GM19397 (cell line): ENCODE data around the gene HECW1.
"Not testable (repeated sequence)": the region's sequence is repeated elsewhere in the genome, so short reads cannot be mapped to it uniquely, and the experiment has no call there.

Source experiments
- ATAC-seq: cut with Tn5 transposase; IDR thresholded peaks from one replicate; pipeline ENCODE4 v1.9.1; 2021; ENCODE audit warnings: mild to moderate bottlenecking, moderate library complexity; ENCODE audit not compliant: unreplicated experiment

HECW1 gene

GRCh38 chr7:43345696-43346095 lies 233.2 kb downstream of the HECW1 start:
- ATAC-seq = not testable (repeated sequence)

GRCh38 chr7:43351683-43352082 lies 239.2 kb downstream of the HECW1 start:
- no peak for ATAC-seq

- no peak for ATAC-seq
Observed at GRCh38 chr7:43353902-43354301, 241.5 kb downstream of the HECW1 start.

GRCh38 chr7:43362652-43363034 lies 250.2 kb downstream of the HECW1 start:
- ATAC-seq = no peak

- no peak for ATAC-seq
Observed at GRCh38 chr7:43363035-43363791, 250.8 kb downstream of the HECW1 start.

GRCh38 chr7:43364391-43364790 lies 251.9 kb downstream of the HECW1 start:
- ATAC-seq = no peak

GRCh38 chr7:43372676-43373355 lies 260.4 kb downstream of the HECW1 start:
- ATAC-seq = no peak

- no peak for ATAC-seq
Observed at GRCh38 chr7:43377196-43377960, 264.9 kb downstream of the HECW1 start.

- no peak for ATAC-seq
Observed at GRCh38 chr7:43379210-43379609, 266.8 kb downstream of the HECW1 start.

GRCh38 chr7:43384616-43385308 lies 272.3 kb downstream of the HECW1 start:
- no peak for ATAC-seq

GRCh38 chr7:43385309-43385680 lies 272.8 kb downstream of the HECW1 start:
- no peak for ATAC-seq

- ATAC-seq = no peak
Observed at GRCh38 chr7:43385856-43386255, 273.4 kb downstream of the HECW1 start.

- ATAC-seq = no peak
Observed at GRCh38 chr7:43387932-43388331, 275.5 kb downstream of the HECW1 start.

- ATAC-seq = no peak
Observed at GRCh38 chr7:43390576-43390975, 278.1 kb downstream of the HECW1 start.

GRCh38 chr7:43391518-43391917 lies 279.1 kb downstream of the HECW1 start:
- no peak for ATAC-seq

- no peak for ATAC-seq
Observed at GRCh38 chr7:43392638-43393330, 280.3 kb downstream of the HECW1 start.

- no peak for ATAC-seq
Observed at GRCh38 chr7:43394441-43395130, 282.1 kb downstream of the HECW1 start.

GRCh38 chr7:43395351-43395750 lies 282.9 kb downstream of the HECW1 start:
- no peak for ATAC-seq

GRCh38 chr7:43396187-43396740 lies 283.8 kb downstream of the HECW1 start:
- no peak for ATAC-seq

GRCh38 chr7:43398831-43399230 lies 286.4 kb downstream of the HECW1 start:
- no peak for ATAC-seq
